ENCODE measurements around the gene DISC1.

- TF ChIP-seq REST (IDR thresholded peaks at IDR 0.05; ENCODE audit: unreplicated experiment) (no peak), CTCF (conservative IDR thresholded peaks at IDR 0.05; ENCODE audit: low read depth in 2 of 2) (no peak), CREB1 (CRISPR knock-in tag; IDR thresholded peaks at IDR 0.05; ENCODE audit: low read depth) (no peak), ZNF114 (CRISPR knock-in tag; IDR thresholded peaks at IDR 0.05) (no peak), POLR2AphosphoS5 (IDR thresholded peaks at IDR 0.05; ENCODE audit: low read depth) (no peak), EZH2 (IDR thresholded peaks at IDR 0.05; ENCODE audit: low read depth, unreplicated experiment) (no peak), JUNB (IDR thresholded peaks at IDR 0.05; ENCODE audit: unreplicated experiment) (no peak)
Observed at GRCh38 chr1:231972111-231972445, 345.5 kb downstream of the DISC1 start.
